CD4-positive, alpha-beta memory T cell (primary cell): ENCODE measurements around the gene ATP13A5. TPM values are rescaled to one million over a fixed set of nuclear protein-coding genes. Genes with fewer than 3 reads are reported as not detected.

ENCODE experiments used
- CTCF ChIA-PET: fragments of 350-600 bp; sonication (Branson Sonifier 250); formaldehyde crosslinking; loops from one replicate; lab custom pipeline; 2021; ENCODE audit warnings: inconsistent platforms; ENCODE audit not compliant: partially characterized antibody; lab: Charles Lee
- POLR2A ChIA-PET: fragments of 350-600 bp; sonication (Branson Sonifier 250); formaldehyde crosslinking; loops from one replicate; lab custom pipeline; 2021; ENCODE audit not compliant: partially characterized antibody; lab: Charles Lee
- DNase-seq, 5 donors: peaks; one replicate each; pipeline versions ENCODE4 v3.0.0 to v3.0.0-alpha.2; 2020 to 2022; ENCODE audit warnings: mixed read lengths in 1 of 5
- H3K27ac ChIP-seq: one replicate; pipeline ENCODE4 v1.7.0; 2013; ENCODE audit warnings: low read depth, low read length
- H3K27me3 ChIP-seq: 2 replicates; pipeline ENCODE4 v1.7.0; 2013; ENCODE audit warnings: mild to moderate bottlenecking, low read length, moderate library complexity; ENCODE audit not compliant: insufficient read depth
- H3K36me3 ChIP-seq: 2 replicates; pipeline ENCODE4 v1.7.0; 2013; ENCODE audit warnings: mild to moderate bottlenecking, low read length, moderate library complexity; ENCODE audit not compliant: insufficient read depth
- H3K4me1 ChIP-seq: 2 replicates; pipeline ENCODE4 v1.7.0; 2013; ENCODE audit warnings: mild to moderate bottlenecking, low read length, moderate library complexity; ENCODE audit not compliant: insufficient read depth
- H3K4me3 ChIP-seq, 2 donors: one replicate each; pipeline ENCODE4 v1.7.0; 2013; ENCODE audit warnings: low read length in 2 of 2, mild to moderate bottlenecking in 1 of 2
- H3K9me3 ChIP-seq, 2 donors: one replicate each; pipeline ENCODE4 v1.7.0; 2013; ENCODE audit warnings: low read length in 2 of 2, control low read depth in 1 of 2; ENCODE audit not compliant: control insufficient read depth in 1 of 2
- H3K27ac Mint-ChIP-seq, 7 donors: one replicate each; pipeline ENCODE4 v1.8.0; 2020 to 2021; ENCODE audit warnings: mixed read lengths in 7 of 7, mild to moderate bottlenecking in 6 of 7, inconsistent platforms in 3 of 7, moderate library complexity in 3 of 7
- H3K27me3 Mint-ChIP-seq, 2 donors: one replicate each; pipeline ENCODE4 v1.8.0; 2020 to 2021; ENCODE audit warnings: mixed read lengths in 2 of 2
- H3K36me3 Mint-ChIP-seq, 2 donors: one replicate each; pipeline ENCODE4 v1.8.0; 2020 to 2021; ENCODE audit warnings: mixed read lengths in 2 of 2, inconsistent platforms in 1 of 2, mild to moderate bottlenecking in 1 of 2
- H3K4me1 Mint-ChIP-seq, 4 donors: one replicate each; pipeline ENCODE4 v1.8.0; 2020 to 2021; ENCODE audit warnings: mixed read lengths in 4 of 4, mild to moderate bottlenecking in 1 of 4
- H3K4me3 Mint-ChIP-seq, 8 donors: one replicate each; pipeline ENCODE4 v1.8.0; 2020 to 2021; ENCODE audit warnings: mixed read lengths in 8 of 8, mild to moderate bottlenecking in 7 of 8, moderate library complexity in 6 of 8, inconsistent platforms in 3 of 8
- H3K9me3 Mint-ChIP-seq, 8 donors: one replicate each; pipeline ENCODE4 v1.8.0; 2020 to 2021; ENCODE audit warnings: mixed read lengths in 8 of 8, mild to moderate bottlenecking in 5 of 8, inconsistent platforms in 3 of 8, moderate library complexity in 1 of 8
- intact Hi-C: fragments of 100-400 bp; cut with micrococcal nuclease; formaldehyde crosslinking; loops from one replicate; pipeline ENCODE4 v1.15.1; 2023
- polyA plus RNA-seq, 2 donors: library from polyadenylated mRNA; unstranded; fragments of 300-500 nt; fragmentation: Illumina TruSeq; gene quantifications; one replicate each; pipeline ENCODE4 v1.2.3, GENCODE V29; 2021
- total RNA-seq, 2 experiments: library from RNA; stranded (reverse); gene quantifications; one replicate each; pipeline ENCODE4 v1.2.3, GENCODE V29; 2021

ATP13A5 gene
- total and polyA plus RNA-seq, 4 experiments from 2014 or later: not detected

GRCh38 chr3:193330555-193331204, 47.9 kb downstream of the ATP13A5 start:
- Histone ChIP-seq H3K27ac (no peak overlapping the region), H3K9me3 (no peaks in the 10 kb centered on the region), H3K36me3 (no peaks in the 10 kb centered on the region), H3K4me3 (no peak overlapping the region), H3K4me1 (no peaks in the 10 kb centered on the region), H3K27me3 (no peaks in the 10 kb centered on the region)
- intact Hi-C loops: no loop called here
- no peaks in the 10 kb centered on the region for H3K4me1 Mint-ChIP-seq
- peaks cover 0 to 2% (median 0%) of the 10 kb centered on the region in 8 donors for H3K9me3 Mint-ChIP-seq
- H3K27me3 Mint-ChIP-seq: peaks cover 0 to 2% of the 10 kb centered on the region in 2 donors
- no peak for DNase-seq
- no peak overlapping the region for H3K27ac Mint-ChIP-seq
- H3K36me3 Mint-ChIP-seq: no peaks in the 10 kb centered on the region
- ChIA-PET CTCF (no interaction called here), POLR2A (no interaction called here)
- no peak overlapping the region for H3K4me3 Mint-ChIP-seq

DNA sequence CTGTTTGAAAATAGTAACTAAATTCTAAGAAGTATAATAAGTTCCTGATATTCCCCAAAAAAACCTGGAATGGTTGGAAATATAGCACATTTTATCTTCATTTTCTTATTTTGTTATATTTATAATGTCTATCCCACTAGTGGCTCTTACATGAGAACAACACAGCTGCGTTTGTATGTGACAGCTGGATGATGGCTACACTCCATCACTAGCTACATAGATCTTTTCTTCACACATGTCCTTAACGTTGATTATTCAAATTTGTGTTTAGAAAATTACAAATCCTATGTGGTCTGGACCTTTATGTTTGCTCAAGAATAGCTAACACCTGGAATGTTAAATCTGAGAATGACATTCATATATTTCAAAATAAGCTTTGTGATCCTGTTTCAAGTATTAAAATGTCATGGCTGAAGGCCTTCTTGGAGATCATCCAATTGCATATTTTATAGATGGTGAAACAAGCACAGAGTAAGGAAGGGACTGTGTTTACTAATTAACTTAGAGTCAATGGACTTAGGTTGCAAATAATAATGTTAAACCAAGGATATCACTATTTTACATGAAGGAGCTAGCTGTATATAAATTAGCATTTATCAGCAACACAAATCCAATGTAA, 60.8 kb downstream of the ATP13A5 start:
- H3K4me3 ChIP-seq: no peak overlapping the region
- H3K4me1 ChIP-seq: no peaks in the 10 kb centered on the region
- Mint-ChIP-seq H3K27ac (no peak overlapping the region), H3K4me3 (no peak overlapping the region), H3K4me1 (no peaks in the 10 kb centered on the region), H3K27me3 (no peaks in the 10 kb centered on the region), H3K36me3 (no peaks in the 10 kb centered on the region), H3K9me3 (peaks cover 0 to 3% (median 0%) of the 10 kb centered on the region in 8 donors)
- no peak overlapping the region for H3K27ac ChIP-seq
- intact Hi-C loops: no loop called here
- H3K36me3 ChIP-seq: no peaks in the 10 kb centered on the region
- CTCF ChIA-PET: no interaction called here
- H3K27me3 ChIP-seq: no peaks in the 10 kb centered on the region
- no peak for DNase-seq
- POLR2A ChIA-PET: no interaction called here
- no peaks in the 10 kb centered on the region for H3K9me3 ChIP-seq

DNA sequence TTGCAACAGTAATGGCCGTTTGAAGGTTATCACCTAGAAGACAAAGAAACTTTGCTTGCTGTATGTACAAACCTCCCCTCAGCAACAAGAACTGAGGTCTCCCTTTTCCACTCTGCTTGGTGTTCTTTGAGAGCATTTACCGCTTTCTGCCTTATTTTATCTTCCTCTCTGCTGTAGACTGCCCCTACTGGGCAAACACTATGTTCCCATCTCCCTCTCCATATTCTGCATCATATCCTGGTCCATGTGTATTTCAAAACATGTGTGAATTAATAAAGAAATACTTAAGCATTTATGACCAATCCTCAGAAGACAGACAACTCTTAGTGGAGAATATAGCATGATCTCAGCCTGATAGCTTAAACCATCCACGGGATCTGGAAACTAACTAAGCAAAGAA, 64.4 kb downstream of the ATP13A5 start:
- Mint-ChIP-seq H3K4me1 (no peaks in the 10 kb centered on the region), H3K27ac (no peak overlapping the region), H3K4me3 (no peak overlapping the region), H3K9me3 (peaks cover 0 to 3% (median 0%) of the 10 kb centered on the region in 8 donors), H3K27me3 (peaks cover 0 to 3% of the 10 kb centered on the region in 2 donors), H3K36me3 (no peaks in the 10 kb centered on the region)
- Histone ChIP-seq H3K4me3 (no peak overlapping the region), H3K27ac (no peak overlapping the region), H3K27me3 (no peaks in the 10 kb centered on the region), H3K9me3 (no peaks in the 10 kb centered on the region), H3K36me3 (no peaks in the 10 kb centered on the region), H3K4me1 (no peaks in the 10 kb centered on the region)
- no peak for DNase-seq
- intact Hi-C loops: no loop called here
- CTCF ChIA-PET: no interaction called here
- POLR2A ChIA-PET: no interaction called here

- CTCF ChIA-PET: no interaction called here
- intact Hi-C loops: no loop called here
- Mint-ChIP-seq H3K9me3 (peaks cover 0 to 3% (median 0%) of the 10 kb centered on the region in 8 donors), H3K27me3 (peaks cover 0 to 3% of the 10 kb centered on the region in 2 donors), H3K36me3 (no peaks in the 10 kb centered on the region), H3K4me3 (no peak overlapping the region), H3K4me1 (no peaks in the 10 kb centered on the region), H3K27ac (no peak overlapping the region)
- POLR2A ChIA-PET: no interaction called here
- no peaks in the 10 kb centered on the region for H3K27me3 ChIP-seq
- no peak overlapping the region for H3K4me3 ChIP-seq
- no peak overlapping the region for H3K27ac ChIP-seq
- no peak for DNase-seq
- no peaks in the 10 kb centered on the region for H3K9me3 ChIP-seq
- no peaks in the 10 kb centered on the region for H3K4me1 ChIP-seq
- H3K36me3 ChIP-seq: no peaks in the 10 kb centered on the region
These were observed 65.2 kb downstream of the ATP13A5 start for GRCh38 chr3:193313061-193313958.

DNA sequence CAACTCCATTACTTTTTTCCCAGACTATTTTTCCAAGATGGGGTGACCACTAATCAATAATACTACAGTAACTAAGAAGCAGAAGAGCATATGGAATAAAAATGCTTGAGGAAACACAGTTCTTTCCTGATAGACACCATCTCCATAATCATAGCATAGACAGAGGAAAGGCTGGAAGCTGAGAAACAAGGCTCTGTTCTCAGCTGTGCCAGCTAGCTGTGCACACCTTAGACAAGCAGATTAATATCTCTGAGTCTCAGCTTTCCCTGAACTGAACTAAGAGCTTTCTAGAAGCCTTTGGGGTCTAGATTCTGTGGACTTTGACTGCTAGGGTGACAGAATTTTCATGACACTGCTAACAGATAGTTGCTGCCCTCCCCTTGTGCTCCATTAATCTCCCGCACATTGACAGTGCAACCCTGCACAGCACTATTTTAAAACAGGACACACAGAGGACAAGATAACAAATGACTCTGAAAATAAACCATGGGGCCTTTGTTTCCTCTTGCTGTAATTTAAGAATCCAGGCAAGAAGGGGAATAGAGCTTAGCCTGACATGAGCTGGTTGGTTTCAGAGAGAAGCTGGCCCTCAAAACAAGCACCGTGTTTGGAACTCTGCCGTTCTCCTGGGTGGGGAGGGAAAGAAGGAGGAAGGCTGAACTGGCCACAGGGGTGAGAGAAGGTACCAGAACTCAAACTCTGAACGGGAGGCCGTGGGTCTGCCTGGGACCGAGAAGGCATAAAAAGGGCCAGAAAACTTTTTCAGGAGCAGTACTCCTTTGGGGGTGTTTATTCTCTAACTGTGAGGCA, 67.4 kb downstream of the ATP13A5 start:
- intact Hi-C loops: no loop called here
- ChIA-PET POLR2A (no interaction called here), CTCF (no interaction called here)
- Mint-ChIP-seq H3K27me3 (peaks cover 0 to 3% of the 10 kb centered on the region in 2 donors), H3K9me3 (peaks cover 0 to 3% (median 0%) of the 10 kb centered on the region in 8 donors), H3K4me1 (no peaks in the 10 kb centered on the region), H3K27ac (no peak overlapping the region), H3K36me3 (no peaks in the 10 kb centered on the region), H3K4me3 (no peak overlapping the region)
- Histone ChIP-seq H3K9me3 (no peaks in the 10 kb centered on the region), H3K27me3 (no peaks in the 10 kb centered on the region), H3K27ac (no peak overlapping the region), H3K36me3 (no peaks in the 10 kb centered on the region), H3K4me1 (no peaks in the 10 kb centered on the region), H3K4me3 (no peak overlapping the region)
- no peak for DNase-seq

GRCh38 chr3:193305356-193305755, 73.2 kb downstream of the ATP13A5 start:
- Mint-ChIP-seq H3K27me3 (peaks cover 2 to 3% of the 10 kb centered on the region in 2 donors), H3K36me3 (no peaks in the 10 kb centered on the region), H3K27ac (no peak overlapping the region), H3K4me1 (no peaks in the 10 kb centered on the region), H3K4me3 (no peak overlapping the region), H3K9me3 (peaks cover 0 to 2% (median 0%) of the 10 kb centered on the region in 8 donors)
- Histone ChIP-seq H3K27ac (no peak overlapping the region), H3K36me3 (no peaks in the 10 kb centered on the region), H3K4me3 (no peak overlapping the region), H3K27me3 (no peaks in the 10 kb centered on the region), H3K9me3 (no peaks in the 10 kb centered on the region), H3K4me1 (no peaks in the 10 kb centered on the region)
- ChIA-PET POLR2A (no interaction called here), CTCF (no interaction called here)
- DNase-seq: no peak
- intact Hi-C loops: no loop called here
